Keratinocyte (primary cell): Measurements from ENCODE around the gene HOXB2.

Source experiments
- CTCF ChIP-seq, 3 experiments: IDR thresholded peaks in 1 of 3; conservative IDR thresholded peaks in 1 of 3; optimal IDR thresholded peaks in 1 of 3; 2 replicates in 2 of 3; 3 replicates in 1 of 3; pipeline versions ENCODE3 to v1.5.1; 2011; ENCODE audit warnings: low read length in 3 of 3, mild to moderate bottlenecking in 3 of 3, moderate library complexity in 2 of 3, control low read depth in 1 of 3, inconsistent platforms in 1 of 3; ENCODE audit not compliant: insufficient read depth in 2 of 3; ENCODE audit errors: extremely low read depth in 1 of 3
- EZH2 ChIP-seq: IDR thresholded peaks from one replicate; pipeline ENCODE4 v1.6.1; 2012; ENCODE audit warnings: inconsistent platforms, mild to moderate bottlenecking, low read length, moderate library complexity

GRCh38 chr17:48590607-48591161 lies 45.8 kb upstream of the HOXB2 start:
- no peak for TF ChIP-seq CTCF (optimal IDR thresholded peaks at IDR 0.05 in 1 of 3, IDR thresholded peaks at IDR 0.05 in 1 of 3, conservative IDR thresholded peaks at IDR 0.05 in 1 of 3; ENCODE audit: extremely low read depth in 1 of 3, insufficient read depth in 2 of 3, low read length in 3 of 3)
- no peak for TF ChIP-seq EZH2
